HG03342 (cell line): ENCODE data around the gene BCL6.
"Not testable (repeated sequence)": the region's sequence is repeated elsewhere in the genome, so short reads cannot be mapped to it uniquely, and the experiment has no call there.

Source experiments
- ATAC-seq: cut with Tn5 transposase; IDR thresholded peaks from one replicate; pipeline ENCODE4 v1.9.1; 2021; ENCODE audit warnings: mild to moderate bottlenecking, moderate library complexity; ENCODE audit not compliant: unreplicated experiment

Gene BCL6

DNA sequence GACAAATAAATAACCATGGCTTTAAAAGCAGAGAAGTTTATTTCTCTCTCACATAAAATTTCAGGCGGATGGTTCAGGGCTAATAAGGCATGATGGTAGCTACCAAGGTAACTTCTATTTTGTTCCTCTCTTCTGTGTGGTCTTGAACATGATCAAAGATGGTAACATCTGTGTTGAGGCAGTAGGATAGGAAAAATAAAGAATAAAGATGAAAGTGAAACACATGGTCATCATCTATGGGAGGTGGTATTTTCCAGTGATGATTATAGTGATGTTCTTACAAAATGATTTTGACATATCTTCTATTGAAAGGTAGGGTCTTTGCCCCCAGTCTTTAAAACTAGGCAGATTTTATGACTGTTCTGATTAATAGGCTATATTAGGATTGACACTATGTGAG, 60.8 kb downstream of the BCL6 start:
- no peak for ATAC-seq

DNA sequence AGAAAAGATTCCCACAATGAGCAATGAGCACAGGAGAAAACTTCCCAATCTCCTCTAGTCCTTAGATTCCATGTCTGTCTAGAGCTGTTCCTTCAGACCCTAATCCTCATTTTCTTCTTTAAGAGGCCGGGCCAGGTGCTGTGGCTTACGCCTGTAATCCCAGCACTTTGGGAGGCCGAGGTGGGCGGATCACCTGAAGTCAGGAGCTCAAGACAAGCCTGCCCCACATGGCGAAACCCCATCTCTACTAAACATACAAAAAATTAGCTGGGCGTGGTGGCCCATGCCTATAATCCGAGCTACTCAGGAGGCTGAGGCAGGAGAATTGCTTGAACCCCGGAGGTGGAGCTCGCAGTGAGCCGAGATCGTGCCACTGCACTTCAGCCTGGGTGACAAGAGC, 63.5 kb downstream of the BCL6 start:
- ATAC-seq = not testable (repeated sequence)

DNA sequence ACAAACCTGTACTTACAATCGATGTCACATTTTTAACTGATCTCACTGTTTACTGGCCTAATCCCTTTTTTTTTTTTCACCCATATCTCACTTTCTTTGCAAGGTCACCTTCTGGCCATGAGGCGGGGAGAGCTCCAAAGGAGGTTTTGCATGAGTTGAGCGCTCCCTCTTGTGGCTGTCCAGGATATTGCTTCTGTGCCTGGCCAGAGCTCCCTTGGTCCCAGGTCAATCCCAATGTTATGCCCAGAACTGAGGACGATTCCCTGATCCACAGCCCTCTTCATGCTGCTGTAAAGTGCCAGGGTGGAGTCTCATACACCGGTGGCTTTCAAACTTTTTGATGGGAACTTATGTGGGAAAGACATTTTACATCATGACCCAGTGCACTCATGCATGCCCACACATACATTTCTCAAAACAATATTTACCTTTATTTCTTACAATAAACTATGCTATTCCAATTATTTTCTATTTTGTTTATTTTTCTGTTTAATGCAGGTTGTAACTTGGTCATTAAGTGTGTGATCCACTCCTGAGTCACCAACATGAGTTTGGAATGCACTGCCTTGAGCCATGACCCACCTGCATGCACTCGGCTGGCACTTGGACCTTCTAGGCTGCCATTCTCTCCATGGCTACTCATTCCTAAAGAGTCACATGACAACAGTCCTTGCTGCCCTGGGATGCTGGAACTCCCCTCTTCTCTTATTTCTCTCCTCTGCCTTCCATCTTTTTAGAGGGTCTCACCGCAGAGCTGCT, 65.5 kb downstream of the BCL6 start:
- no peak for ATAC-seq

DNA sequence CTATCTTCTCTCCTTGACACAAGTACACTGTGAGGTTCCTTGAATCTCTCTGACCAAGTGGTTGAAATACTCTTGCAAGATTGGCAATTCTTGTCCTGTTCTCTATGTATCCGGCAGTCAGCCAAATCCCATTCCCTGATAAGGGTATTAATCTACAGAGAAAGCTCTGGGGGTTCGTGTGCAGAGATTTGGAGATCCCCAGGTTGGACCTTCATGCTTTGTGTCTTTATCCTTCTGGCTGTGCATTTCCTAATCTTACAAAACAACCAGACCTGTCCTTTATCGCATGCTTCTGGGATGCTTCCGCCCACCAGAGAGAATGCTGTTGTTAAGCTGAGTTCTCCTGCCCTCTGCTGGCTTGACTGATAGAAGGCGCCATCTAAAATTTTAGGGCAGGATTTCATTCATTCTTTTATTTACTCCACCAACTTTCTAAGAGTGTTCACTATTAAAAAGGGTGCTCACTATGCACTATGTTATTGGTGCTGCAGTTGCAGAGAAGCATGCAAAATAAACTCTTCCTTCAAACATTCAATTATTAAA, 66.5 kb downstream of the BCL6 start:
- no peak for ATAC-seq

DNA sequence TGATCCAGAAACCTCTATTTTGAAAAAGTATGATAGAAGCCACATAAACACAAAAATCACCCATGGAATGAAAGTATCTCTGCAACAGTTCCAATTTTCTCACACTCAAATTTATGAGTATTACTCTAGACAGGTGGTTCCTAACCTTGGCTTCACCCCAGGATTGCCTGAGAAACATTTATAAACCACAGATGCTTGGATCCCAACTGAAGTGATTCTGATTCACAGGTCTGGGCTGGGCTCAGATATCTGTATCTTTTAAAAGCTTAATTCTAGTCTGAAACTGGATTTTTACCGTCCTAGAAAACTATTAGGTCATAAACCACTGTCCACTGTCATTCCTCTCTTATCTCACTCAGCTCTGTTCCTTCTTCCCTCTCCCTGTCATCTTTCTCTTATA, 67.7 kb downstream of the BCL6 start:
- no peak for ATAC-seq

DNA sequence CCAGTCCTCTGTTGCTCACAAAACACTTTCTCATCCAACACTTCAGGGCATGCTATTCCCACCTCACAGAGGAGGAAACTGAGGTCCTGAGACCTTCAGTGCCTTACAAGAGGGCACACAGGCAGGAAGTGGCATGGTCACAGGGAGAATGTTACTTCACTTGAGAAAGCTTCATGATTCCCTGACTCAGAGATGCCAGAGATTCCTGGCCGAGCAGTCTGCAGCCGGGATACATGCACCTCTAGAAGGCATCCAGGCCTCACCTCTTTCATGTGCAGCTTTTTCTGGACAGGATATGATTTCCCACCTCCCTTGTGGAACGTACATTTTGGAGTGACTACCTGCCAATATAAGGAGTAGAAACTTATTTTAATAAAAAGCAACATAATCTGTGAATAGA, 72.3 kb downstream of the BCL6 start:
- no peak for ATAC-seq
